ENCODE results near the gene MMP15. TPM values are rescaled to one million over a fixed set of nuclear protein-coding genes. Genes with fewer than 3 reads are reported as not detected.

MMP15 gene
- total RNA-seq = 11.3 and 29.3 TPM in 2 replicates

GRCh38 chr16:58025351-58026138 lies at the start of gene MMP15:
TSS of gene MMP15 (plus strand) at chr16:58025754. CDS start at chr16:58026351, 597 bp downstream.

GRCh38 chr16:57999971-58000705 lies 25.4 kb upstream of the MMP15 start, which contains the start of gene ZNF319:
TSS of gene ZNF319 (minus strand) at chr16:58000672. CDS start at chr16:57998265, 2,407 bp downstream.

DNA sequence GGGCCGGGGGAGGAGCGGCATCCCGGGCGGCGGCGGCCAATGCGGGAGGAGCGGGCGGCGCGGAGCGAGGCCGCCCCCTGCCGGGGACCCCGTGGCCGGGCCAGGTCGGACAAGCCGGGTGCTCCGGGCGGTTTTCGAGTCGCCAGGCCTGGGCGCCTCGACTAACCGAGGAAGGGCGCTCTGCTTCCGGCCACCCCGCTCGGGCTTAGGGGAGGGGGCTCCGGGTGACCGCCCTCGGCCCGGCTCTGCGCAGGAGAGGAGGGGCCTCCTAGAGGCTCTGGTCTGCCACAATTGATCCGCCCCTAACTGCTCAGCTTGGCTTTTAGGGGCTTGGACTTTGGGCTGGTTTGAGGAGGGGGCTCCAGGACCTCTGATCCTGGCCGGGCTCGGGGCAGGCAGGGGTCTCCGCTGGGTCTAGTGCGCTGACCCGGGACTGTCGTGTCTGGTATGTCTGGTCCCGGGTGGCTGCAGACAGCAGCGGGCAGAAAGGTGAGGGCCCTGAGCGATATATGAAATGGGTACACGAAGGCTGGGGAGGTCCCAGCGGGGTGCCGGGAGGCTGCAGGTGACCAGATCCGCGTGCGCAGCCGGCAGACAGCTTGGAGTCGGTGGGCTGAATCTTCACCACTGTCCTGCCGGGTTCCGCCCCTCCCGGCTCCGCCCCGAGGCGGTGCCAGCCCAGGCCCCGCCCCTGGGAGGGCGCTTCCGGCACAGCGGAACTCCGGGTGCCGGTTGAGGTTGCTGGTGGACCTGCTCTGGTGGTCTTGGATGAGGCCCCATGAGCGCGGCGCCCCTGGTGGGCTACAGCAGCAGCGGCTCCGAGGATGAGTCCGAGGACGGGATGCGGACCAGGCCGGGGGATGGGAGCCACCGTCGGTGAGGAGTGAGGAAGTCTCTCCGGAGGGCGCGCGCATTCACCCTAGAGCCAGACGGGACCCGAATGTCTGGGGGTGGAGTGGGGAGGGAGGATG lies 24.6 kb upstream of the MMP15 start, which contains the start of gene USB1:
Gene USB1 (plus strand): TSS at position 702 of the 971 bp plus-strand sequence. CDS start 77 bp downstream, at position 779.

Other genes starting within 250 kb of the MMP15 start
- 47.5 and 72.0 TPM in 2 replicates for gene KIFC3, start 223.3 kb upstream of the MMP15 start, total RNA-seq
- 0.34 and 7.3 TPM in 2 replicates for gene CNGB1, start 54.6 kb upstream of the MMP15 start, total RNA-seq
- gene ZNF319, start 25.1 kb upstream of the MMP15 start, total RNA-seq = 4.1 and 19.5 TPM in 2 replicates
- 21.9 and 118 TPM in 2 replicates for gene USB1, start 24.3 kb upstream of the MMP15 start, total RNA-seq
- gene CFAP20, start 103.6 kb downstream of the MMP15 start, total RNA-seq = 34.2 and 36.7 TPM in 2 replicates
- gene CSNK2A2, start 172.4 kb downstream of the MMP15 start, total RNA-seq = 40.7 and 87.4 TPM in 2 replicates